GM12865 (cell line): ENCODE results near the gene TXN2.

Experiments used
- DNase-seq: peaks from one replicate; pipeline ENCODE4 v3.0.0; 2010; ENCODE audit warnings: low read depth
- H3K4me3 ChIP-seq: 2 replicates; pipeline ENCODE4 v1.5.1; 2011; ENCODE audit warnings: mild to moderate bottlenecking, low read depth, low read length, control low read depth
- TF ChIP-seq, protein P1 (sequence below): IDR thresholded peaks from 2 replicates; pipeline ENCODE4 v1.5.1; 2011; ENCODE audit warnings: low read length, control low read depth, low read depth, inconsistent platforms; ENCODE audit not compliant: insufficient read depth; ENCODE audit errors: missing control alignments

Gene TXN2

DNA sequence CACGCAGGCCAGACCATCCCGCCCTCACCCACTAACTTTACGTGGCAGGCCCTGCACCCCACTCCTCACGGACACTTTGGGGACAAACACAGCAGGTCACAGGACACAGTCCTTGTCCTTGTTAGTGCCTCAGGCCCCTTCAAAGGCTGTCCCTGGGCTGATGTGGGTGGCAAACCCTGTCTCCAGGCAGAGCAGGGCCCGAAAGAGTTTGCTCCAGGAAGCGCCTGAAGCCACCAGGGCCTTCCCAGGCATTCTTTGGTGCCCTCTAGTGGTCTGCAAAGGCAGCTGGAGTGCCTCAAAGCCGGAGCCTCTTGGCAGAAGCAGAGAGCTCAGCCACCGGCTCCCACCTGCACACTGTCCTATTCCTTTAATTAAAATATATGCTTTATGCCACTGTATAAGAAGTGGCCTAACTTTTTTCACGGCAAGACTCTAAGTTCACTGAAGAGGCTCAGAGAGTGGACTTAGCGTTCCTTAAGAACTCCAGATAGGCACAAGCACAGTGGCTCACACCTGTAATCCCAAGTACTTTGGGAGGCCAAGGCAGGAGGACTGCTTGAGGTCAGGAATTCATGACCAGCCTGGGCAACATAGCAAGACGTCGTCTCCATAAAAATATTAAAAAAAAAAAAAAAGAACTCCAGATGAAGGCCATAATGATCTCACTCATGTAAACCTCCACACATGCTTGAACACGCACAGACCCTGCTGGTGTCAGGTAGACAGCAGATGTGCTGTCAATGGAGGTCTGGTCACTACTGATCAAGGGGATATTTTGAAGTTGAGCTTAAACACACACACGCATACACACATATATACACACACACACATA is 11.1 kb downstream of the TXN2 start:
- TF ChIP-seq, protein P1, sequence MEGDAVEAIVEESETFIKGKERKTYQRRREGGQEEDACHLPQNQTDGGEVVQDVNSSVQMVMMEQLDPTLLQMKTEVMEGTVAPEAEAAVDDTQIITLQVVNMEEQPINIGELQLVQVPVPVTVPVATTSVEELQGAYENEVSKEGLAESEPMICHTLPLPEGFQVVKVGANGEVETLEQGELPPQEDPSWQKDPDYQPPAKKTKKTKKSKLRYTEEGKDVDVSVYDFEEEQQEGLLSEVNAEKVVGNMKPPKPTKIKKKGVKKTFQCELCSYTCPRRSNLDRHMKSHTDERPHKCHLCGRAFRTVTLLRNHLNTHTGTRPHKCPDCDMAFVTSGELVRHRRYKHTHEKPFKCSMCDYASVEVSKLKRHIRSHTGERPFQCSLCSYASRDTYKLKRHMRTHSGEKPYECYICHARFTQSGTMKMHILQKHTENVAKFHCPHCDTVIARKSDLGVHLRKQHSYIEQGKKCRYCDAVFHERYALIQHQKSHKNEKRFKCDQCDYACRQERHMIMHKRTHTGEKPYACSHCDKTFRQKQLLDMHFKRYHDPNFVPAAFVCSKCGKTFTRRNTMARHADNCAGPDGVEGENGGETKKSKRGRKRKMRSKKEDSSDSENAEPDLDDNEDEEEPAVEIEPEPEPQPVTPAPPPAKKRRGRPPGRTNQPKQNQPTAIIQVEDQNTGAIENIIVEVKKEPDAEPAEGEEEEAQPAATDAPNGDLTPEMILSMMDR = peak; percentile 97
- DNase-seq = peak; percentile 89
- no peak overlapping the region for H3K4me3 ChIP-seq

DNA sequence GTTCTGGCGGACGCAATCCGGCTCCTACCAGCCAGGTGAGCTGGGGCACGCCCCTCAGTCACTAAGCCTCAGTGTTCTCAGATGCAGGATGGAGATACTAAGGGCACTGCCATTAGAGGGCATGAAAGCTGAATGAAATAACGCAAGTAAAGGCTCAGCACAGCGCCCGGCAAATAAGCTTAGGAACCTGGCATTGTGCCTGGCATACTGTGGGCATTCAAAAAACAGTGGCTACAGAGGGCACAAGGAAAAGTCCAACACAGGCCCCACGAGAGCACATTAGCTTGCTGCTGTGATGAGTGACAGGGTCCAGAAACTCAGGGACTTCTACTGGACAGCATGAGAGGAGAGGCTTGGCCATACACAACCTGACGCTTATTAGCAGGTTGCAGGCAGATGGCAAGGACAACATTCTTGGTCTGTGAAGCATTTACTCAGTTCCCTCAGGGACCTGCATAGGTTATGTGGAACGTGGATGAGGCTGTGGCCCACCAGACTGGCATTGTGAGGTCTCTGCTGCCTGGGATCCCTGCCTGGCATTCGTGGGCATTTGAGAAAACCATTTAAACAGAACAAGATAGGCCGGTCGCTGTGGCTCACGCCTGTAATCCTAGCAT is 12.2 kb downstream of the TXN2 start:
- no peak for DNase-seq
- H3K4me3 ChIP-seq = no peak overlapping the region
- TF ChIP-seq, protein P1 = no peak

- TF ChIP-seq, protein P1 = no peak
- no peak overlapping the region for H3K4me3 ChIP-seq
- DNase-seq = no peak
Measured at GRCh38 chr22:36467946-36468345, 13.5 kb downstream of the TXN2 start.

DNA sequence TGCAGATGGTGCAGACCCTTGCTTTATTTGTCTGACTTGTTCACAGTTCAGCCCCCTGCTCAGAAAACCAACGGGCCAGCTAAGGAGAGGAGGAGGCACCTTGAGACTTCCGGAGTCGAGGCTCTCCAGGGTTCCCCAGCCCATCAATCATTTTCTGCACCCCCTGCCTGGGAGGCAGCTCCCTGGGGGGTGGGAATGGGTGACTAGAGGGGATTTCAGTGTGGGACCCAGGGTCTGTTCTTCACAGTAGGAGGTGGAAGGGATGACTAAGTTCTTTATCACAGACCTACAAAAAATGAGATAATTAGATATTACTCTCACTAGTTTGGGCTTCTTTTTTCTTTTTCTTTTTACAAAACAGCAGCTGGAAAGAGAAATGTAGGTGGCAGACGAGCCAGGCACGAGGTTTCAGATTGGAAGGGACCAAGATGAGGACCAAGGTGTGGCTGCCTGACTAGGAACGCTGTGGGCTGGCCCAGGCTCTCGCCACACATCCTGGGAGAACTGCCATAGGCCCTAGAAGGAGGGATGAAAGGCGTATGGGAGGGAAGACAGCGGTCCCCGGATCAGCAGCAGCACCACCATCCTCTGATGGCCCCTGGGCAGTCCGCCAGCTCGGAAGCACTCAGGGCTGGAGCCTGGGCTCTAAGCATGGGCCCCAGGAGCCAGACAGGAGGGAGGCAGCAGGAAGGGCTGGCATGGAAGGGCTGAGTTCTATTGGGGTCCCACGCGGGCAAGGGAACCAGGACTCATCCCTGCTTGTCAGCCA is 14.2 kb downstream of the TXN2 start:
- TF ChIP-seq, protein P1 = no peak
- DNase-seq = no peak
- H3K4me3 ChIP-seq = no peak overlapping the region

- no peak overlapping the region for H3K4me3 ChIP-seq
- TF ChIP-seq, protein P1 = no peak
- DNase-seq = no peak
Measured at GRCh38 chr22:36466258-36466657, 15.2 kb downstream of the TXN2 start.

- TF ChIP-seq, protein P1 = no peak
- DNase-seq = no peak
- no peak overlapping the region for H3K4me3 ChIP-seq
Measured at GRCh38 chr22:36465232-36466021, 16.0 kb downstream of the TXN2 start.
